ENCODE measurements around the gene STRAP.
"Not testable (repeated sequence)": the region's sequence is repeated elsewhere in the genome, so short reads cannot be mapped to it uniquely, and the experiment has no call there.

The STRAP gene

GRCh38 chr12:15868186-15868585 lies 14.0 kb upstream of the STRAP start:
- DNase-seq (ENCODE audit: low read depth in 2 of 2): no peak

- no peak for DNase-seq (ENCODE audit: low read depth in 2 of 2)
These were observed 8.6 kb upstream of the STRAP start for GRCh38 chr12:15873556-15873955.

GRCh38 chr12:15874556-15875145 lies 7.5 kb upstream of the STRAP start:
- DNase-seq (ENCODE audit: low read depth in 2 of 2): not testable (repeated sequence)

- DNase-seq (ENCODE audit: low read depth in 2 of 2): no peak
These were observed 6.3 kb upstream of the STRAP start for GRCh38 chr12:15875863-15876262.

- DNase-seq (ENCODE audit: low read depth in 2 of 2): no peak
These were observed 2.8 kb upstream of the STRAP start for GRCh38 chr12:15879413-15879812.

- DNase-seq (ENCODE audit: low read depth in 2 of 2): no peak
These were observed 1.5 kb upstream of the STRAP start for GRCh38 chr12:15880721-15881120.

GRCh38 chr12:15883536-15883935 lies 1.3 kb downstream of the STRAP start:
- DNase-seq (ENCODE audit: low read depth in 2 of 2): no peak

GRCh38 chr12:15886372-15887042 lies 4.3 kb downstream of the STRAP start:
- DNase-seq (ENCODE audit: low read depth in 2 of 2): no peak

GRCh38 chr12:15887043-15887817 lies 5.0 kb downstream of the STRAP start:
- DNase-seq (ENCODE audit: low read depth in 2 of 2): no peak

GRCh38 chr12:15892645-15893259 lies 10.6 kb downstream of the STRAP start:
- DNase-seq (ENCODE audit: low read depth in 2 of 2): no peak

GRCh38 chr12:15893260-15893659 lies 11.1 kb downstream of the STRAP start:
- DNase-seq (ENCODE audit: low read depth in 2 of 2): no peak

- no peak for DNase-seq (ENCODE audit: low read depth in 2 of 2)
These were observed 14.7 kb downstream of the STRAP start for GRCh38 chr12:15896867-15897266.

- DNase-seq (ENCODE audit: low read depth in 2 of 2): no peak
These were observed 15.2 kb downstream of the STRAP start for GRCh38 chr12:15897433-15897832.

- DNase-seq (ENCODE audit: low read depth in 2 of 2): no peak
These were observed 17.2 kb downstream of the STRAP start for GRCh38 chr12:15899282-15899870.

GRCh38 chr12:15904378-15904920 lies 22.3 kb downstream of the STRAP start:
- no peak for DNase-seq (ENCODE audit: low read depth in 2 of 2)

GRCh38 chr12:15910468-15910863 lies 28.3 kb downstream of the STRAP start:
- DNase-seq (ENCODE audit: low read depth in 2 of 2): no peak

GRCh38 chr12:15910864-15911721 lies 28.9 kb downstream of the STRAP start, which contains the start of gene DERA:
DERA (plus strand) TSS chr12:15911332; CDS start chr12:15911384, 52 bp downstream.
- DNase-seq (ENCODE audit: low read depth in 2 of 2): peak; percentile 3 to 25

GRCh38 chr12:15911931-15912330 lies 29.7 kb downstream of the STRAP start:
- DNase-seq (ENCODE audit: low read depth in 2 of 2): not testable (repeated sequence)

- DNase-seq (ENCODE audit: low read depth in 2 of 2): not testable (repeated sequence)
These were observed 31.9 kb downstream of the STRAP start for GRCh38 chr12:15914131-15914530.

- DNase-seq (ENCODE audit: low read depth in 2 of 2): no peak
These were observed 35.9 kb downstream of the STRAP start for GRCh38 chr12:15918066-15918465.

GRCh38 chr12:15919418-15919817 lies 37.2 kb downstream of the STRAP start:
- no peak for DNase-seq (ENCODE audit: low read depth in 2 of 2)
